DLD1 (cell line): Measurements from ENCODE around the gene OR2M7.
"Not testable (repeated sequence)": the region's sequence is repeated elsewhere in the genome, so short reads cannot be mapped to it uniquely, and the experiment has no call there.

Experiments
- in situ Hi-C: cut with HindIII; loops from 2 replicates; pipeline ENCODE4 v1.10.0; 2017; ENCODE audit warnings: low sequenced_read_pairs

OR2M7 gene, protein sequence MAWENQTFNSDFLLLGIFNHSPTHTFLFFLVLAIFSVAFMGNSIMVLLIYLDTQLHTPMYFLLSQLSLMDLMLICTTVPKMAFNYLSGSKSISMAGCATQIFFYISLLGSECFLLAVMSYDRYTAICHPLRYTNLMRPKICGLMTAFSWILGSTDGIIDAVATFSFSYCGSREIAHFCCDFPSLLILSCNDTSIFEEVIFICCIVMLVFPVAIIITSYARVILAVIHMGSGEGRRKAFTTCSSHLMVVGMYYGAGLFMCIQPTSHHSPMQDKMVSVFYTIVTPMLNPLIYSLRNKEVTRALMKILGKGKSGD

DNA sequence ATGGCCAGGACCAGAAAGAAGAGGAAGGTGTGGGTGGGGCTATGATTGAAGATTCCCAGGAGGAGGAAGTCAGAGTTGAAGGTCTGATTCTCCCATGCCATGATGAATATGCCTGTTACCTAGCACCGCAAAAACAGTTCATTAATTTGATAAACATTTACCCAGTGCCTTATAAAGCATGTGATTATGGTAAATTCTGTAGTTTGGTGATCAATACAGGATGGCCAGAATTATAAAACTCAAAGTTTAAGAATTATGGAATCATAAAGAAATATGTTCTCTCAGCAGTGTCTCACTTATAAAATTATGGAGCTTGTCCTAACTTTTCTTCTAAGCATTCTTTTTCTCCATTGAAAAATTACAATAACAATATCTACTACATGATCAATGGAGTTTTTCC, at the start of gene OR2M7:
OR2M7 (minus strand) TSS at position 101 of the 400 bp plus-strand sequence; CDS start at position 101, 0 bp downstream.
- in situ Hi-C loops: no loop called here

DNA sequence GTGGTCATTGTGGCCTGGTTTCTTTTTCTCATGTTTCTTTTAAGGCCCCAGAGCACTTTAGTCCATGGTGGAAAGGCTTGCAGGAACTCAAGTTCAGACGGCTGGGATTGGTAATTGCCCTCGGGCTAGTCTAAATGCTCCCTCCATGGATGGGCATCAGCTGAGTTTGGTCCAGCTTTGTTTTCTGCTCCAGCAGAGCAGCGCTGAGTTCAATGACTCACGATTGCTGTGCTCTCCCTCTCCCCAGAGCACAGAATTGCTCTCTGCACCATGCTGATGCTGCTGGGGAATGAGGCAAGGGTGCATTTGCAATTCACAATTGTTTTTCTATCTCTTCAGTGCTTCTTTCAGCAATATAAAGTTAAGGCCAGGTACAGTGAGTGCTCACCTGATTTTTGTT, 49.4 kb upstream of the OR2M7 start:
- in situ Hi-C loops: no loop called here

DNA sequence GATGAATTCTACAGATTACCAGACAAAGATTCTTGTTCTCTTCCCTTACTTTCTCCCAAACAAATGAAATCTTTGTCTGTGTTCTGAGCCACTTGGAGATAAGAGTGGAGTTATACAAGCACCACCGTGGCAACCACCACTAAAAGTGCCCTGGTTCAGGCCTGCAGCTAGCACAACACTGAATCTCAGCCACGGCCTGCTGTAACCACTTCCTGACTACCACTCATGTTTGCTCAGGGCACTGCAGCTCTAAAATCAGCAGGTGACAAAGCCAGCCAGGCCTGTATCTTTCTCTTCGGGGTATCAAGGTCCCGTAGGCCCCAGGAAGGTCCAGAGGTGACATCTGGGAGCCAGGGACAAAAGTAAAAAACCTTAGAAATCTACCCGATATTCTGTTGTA, 48.0 kb upstream of the OR2M7 start:
- in situ Hi-C loops: no loop called here

GRCh38 chr1:248366609-248367008, 42.2 kb upstream of the OR2M7 start:
- in situ Hi-C loops: no loop called here

DNA sequence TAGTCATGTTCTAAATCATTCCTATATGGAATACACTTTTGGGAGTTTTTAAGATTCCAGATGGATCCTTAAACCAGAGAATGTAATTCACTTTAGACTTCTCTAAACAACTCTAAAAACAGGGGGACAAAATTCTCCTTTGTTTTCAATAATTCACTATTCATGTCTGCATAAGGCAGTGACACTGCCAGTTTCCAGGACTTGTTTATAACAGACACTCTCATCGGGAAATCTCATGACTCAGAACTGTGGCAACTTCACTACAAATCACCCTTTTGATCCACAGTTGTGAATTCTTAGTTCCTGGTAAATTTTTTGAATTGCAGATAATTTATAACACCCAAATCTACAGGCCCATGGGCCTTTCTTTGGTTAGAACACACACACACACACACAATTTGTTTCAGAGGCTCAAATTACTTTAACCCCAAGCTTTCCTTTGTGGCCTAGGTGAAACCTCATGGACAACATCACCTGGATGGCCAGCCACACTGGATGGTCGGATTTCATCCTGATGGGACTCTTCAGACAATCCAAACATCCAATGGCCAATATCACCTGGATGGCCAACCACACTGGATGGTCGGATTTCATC, 36.9 kb upstream of the OR2M7 start, which contains the start of gene OR2T4:
OR2T4 (plus strand) TSS at position 545 of the 595 bp plus-strand sequence; CDS start at position 545, 0 bp downstream.
- in situ Hi-C loops: no loop called here

- in situ Hi-C loops: no loop called here
These were observed 35.0 kb upstream of the OR2M7 start for GRCh38 chr1:248359415-248359814.

- in situ Hi-C loops: no loop called here
These were observed 24.1 kb upstream of the OR2M7 start, which contains the start of gene OR14C36 for GRCh38 chr1:248348475-248348874. Gene OR14C36, plus strand, starts transcription at chr1:248348775. Its CDS starts 0 bp downstream, at chr1:248348775.

DNA sequence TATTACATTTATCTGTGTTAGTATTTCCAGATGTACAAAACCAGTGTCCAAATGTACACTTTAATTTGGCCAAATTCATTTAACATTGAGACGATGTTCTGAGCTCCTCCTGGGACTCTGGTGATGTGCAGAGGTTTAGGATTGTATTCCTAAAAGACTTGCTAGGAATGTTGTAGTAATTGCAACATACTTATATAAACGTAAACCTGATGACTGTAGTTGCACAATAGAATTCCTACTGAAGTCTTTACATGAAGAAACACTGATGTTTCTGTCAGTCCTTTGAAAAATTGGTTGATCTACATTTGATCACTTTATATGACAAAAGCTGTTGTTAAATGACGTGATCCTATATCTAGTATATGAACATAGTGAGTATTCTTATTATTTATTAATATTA, 19.1 kb upstream of the OR2M7 start:
- in situ Hi-C loops: no loop called here

DNA sequence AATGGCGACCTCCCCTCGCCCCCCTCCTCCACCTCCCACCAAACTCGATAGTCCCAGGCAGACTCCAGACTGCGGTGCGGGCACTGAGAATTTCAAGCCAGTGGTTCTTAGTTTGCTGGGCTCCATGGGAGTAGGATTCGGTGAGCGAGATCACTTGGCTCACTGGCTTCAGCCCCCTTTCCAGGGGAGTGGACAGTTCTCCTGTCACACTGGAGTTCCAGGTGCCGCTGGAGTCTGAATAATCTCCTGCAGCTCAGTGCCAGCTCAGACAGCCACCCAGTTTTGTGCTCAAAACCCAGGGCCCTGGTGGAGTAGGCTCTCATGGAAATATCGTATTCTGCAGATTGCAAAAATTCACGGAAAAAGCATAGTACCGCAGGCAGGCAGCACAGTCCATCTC, 7.6 kb downstream of the OR2M7 start:
- in situ Hi-C loops: no loop called here

DNA sequence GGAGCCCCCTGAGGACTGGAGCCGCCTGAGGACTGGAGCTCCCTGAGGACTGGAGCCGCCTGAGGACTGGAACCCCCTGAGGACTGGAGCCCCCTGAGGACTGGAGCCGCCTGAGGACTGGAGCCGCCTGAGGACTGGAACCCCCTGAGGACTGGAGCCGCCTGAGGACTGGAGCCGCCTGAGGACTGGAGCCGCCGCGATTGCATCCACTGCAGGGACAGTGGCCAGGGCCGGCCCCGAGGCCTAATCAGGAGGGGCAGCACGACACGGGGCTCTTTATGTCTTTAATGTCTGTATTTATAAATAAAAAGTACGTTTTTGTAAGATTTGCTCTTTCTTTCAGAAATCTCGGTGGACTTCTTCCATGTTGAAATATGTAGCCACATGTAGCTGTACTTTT, 17.6 kb downstream of the OR2M7 start:
- in situ Hi-C loops: not testable (repeated sequence)

- in situ Hi-C loops: no loop called here
These were observed 18.3 kb downstream of the OR2M7 start for GRCh38 chr1:248306103-248306502.

- in situ Hi-C loops: not testable (repeated sequence)
These were observed 18.7 kb downstream of the OR2M7 start for GRCh38 chr1:248305672-248306071.

- in situ Hi-C loops: no loop called here
These were observed 21.0 kb downstream of the OR2M7 start, which contains the start of gene OR2T12 for GRCh38 chr1:248303324-248303723. Gene OR2T12, minus strand, starts transcription at chr1:248303424. Its CDS starts 7,846 bp downstream, at chr1:248295578.

GRCh38 chr1:248288391-248288790, 36.0 kb downstream of the OR2M7 start:
- in situ Hi-C loops: no loop called here

GRCh38 chr1:248277876-248278275, 46.5 kb downstream of the OR2M7 start, which contains the start of gene OR2T33:
Gene OR2T33, minus strand, starts transcription at chr1:248277976. Its CDS starts 4,162 bp downstream, at chr1:248273814.
- in situ Hi-C loops: no loop called here
